Trophoblast cell (in vitro differentiated cells and primary cell): ENCODE data around the gene TLR6.

ENCODE experiments used
- DNase-seq, 2 donors: peaks; one replicate each; pipeline ENCODE4 v3.0.0-alpha.2; 2016
- H2AFZ ChIP-seq: 2 replicates; pipeline ENCODE4 v1.6.1; 2013; ENCODE audit warnings: low read length, moderate library complexity, mild to moderate bottlenecking; ENCODE audit not compliant: insufficient read depth, poor library complexity
- H2AK5ac ChIP-seq: 2 replicates; pipeline ENCODE4 v1.6.1; 2013; ENCODE audit warnings: mild to moderate bottlenecking, low read length
- H2BK120ac ChIP-seq: 2 replicates; pipeline ENCODE4 v1.6.1; 2013; ENCODE audit warnings: low read length, mild to moderate bottlenecking, moderate library complexity; ENCODE audit not compliant: insufficient read depth, poor library complexity
- H2BK12ac ChIP-seq: 2 replicates; pipeline ENCODE4 v1.6.1; 2013; ENCODE audit warnings: mild to moderate bottlenecking, low read length, moderate library complexity
- H2BK5ac ChIP-seq: 2 replicates; pipeline ENCODE4 v1.6.1; 2013; ENCODE audit warnings: low read length, low read depth, moderate library complexity, mild to moderate bottlenecking; ENCODE audit not compliant: poor library complexity
- H3K14ac ChIP-seq: 2 replicates; pipeline ENCODE4 v1.6.1; 2013; ENCODE audit warnings: mild to moderate bottlenecking, low read length
- H3K18ac ChIP-seq: 2 replicates; pipeline ENCODE4 v1.6.1; 2013; ENCODE audit warnings: mild to moderate bottlenecking, low read length
- H3K23ac ChIP-seq: 2 replicates; pipeline ENCODE4 v1.6.1; 2013; ENCODE audit warnings: low read length
- H3K27ac ChIP-seq: 2 replicates; pipeline ENCODE4 v1.5.1; 2013; ENCODE audit warnings: low read depth, mild to moderate bottlenecking, inconsistent platforms, low read length, moderate library complexity
- H3K27me3 ChIP-seq: 2 replicates; pipeline ENCODE4 v1.6.1; 2013; ENCODE audit warnings: inconsistent platforms, mild to moderate bottlenecking, low read length, moderate library complexity; ENCODE audit not compliant: insufficient read depth
- H3K36me3 ChIP-seq, 2 experiments: 1 replicate in 1 of 2; 2 replicates in 1 of 2; pipeline ENCODE4 v1.6.1; 2013; ENCODE audit warnings: low read length in 2 of 2, mild to moderate bottlenecking in 2 of 2, moderate library complexity in 1 of 2; ENCODE audit not compliant: insufficient read depth in 2 of 2, control insufficient read depth in 1 of 2
- H3K4ac ChIP-seq: 2 replicates; pipeline ENCODE4 v1.6.1; 2013; ENCODE audit warnings: low read depth, mild to moderate bottlenecking, low read length, moderate library complexity
- H3K4me1 ChIP-seq, 2 experiments: 1 replicate in 1 of 2; 2 replicates in 1 of 2; pipeline ENCODE4 v1.6.1; 2013; ENCODE audit warnings: low read length in 2 of 2, mild to moderate bottlenecking in 2 of 2, moderate library complexity in 1 of 2; ENCODE audit not compliant: insufficient read depth in 2 of 2, control insufficient read depth in 1 of 2
- H3K4me2 ChIP-seq: 2 replicates; pipeline ENCODE4 v1.6.1; 2013; ENCODE audit warnings: inconsistent platforms, mild to moderate bottlenecking, low read length, moderate library complexity
- H3K4me3 ChIP-seq: 2 replicates; pipeline ENCODE4 v1.5.1; 2013; ENCODE audit warnings: mild to moderate bottlenecking, low read depth, low read length, inconsistent platforms
- H3K79me1 ChIP-seq: one replicate; pipeline ENCODE4 v1.6.1; 2013; ENCODE audit warnings: low read length
- H3K79me2 ChIP-seq: 2 replicates; pipeline ENCODE4 v1.6.1; 2013; ENCODE audit warnings: low read length, mild to moderate bottlenecking; ENCODE audit not compliant: control insufficient read depth, insufficient read depth, poor library complexity
- H3K9ac ChIP-seq: 2 replicates; pipeline ENCODE4 v1.6.1; 2013; ENCODE audit warnings: mild to moderate bottlenecking, low read length
- H3K9me3 ChIP-seq: 2 replicates; pipeline ENCODE4 v1.6.1; 2013; ENCODE audit warnings: low read depth, mild to moderate bottlenecking, control low read depth, inconsistent platforms, low read length; ENCODE audit not compliant: insufficient read depth
- H4K12ac ChIP-seq: 2 replicates; pipeline ENCODE4 v1.6.1; 2013; ENCODE audit warnings: low read depth, mild to moderate bottlenecking, low read length, moderate library complexity
- H4K8ac ChIP-seq: 2 replicates; pipeline ENCODE4 v1.6.1; 2013; ENCODE audit warnings: low read depth, mild to moderate bottlenecking, low read length, moderate library complexity
- H4K91ac ChIP-seq: one replicate; pipeline ENCODE4 v1.6.1; 2013; ENCODE audit warnings: low read depth, mild to moderate bottlenecking, low read length, moderate library complexity
- WGBS: extraction: QIAGEN DNeasy Blood & Tissue Kit; methylation state at CpG from one replicate; pipeline ENCODE4 v1.1.7; 2013; ENCODE audit warnings: missing lambda C conversion rate; ENCODE audit not compliant: insufficient read length, insufficient coverage; ENCODE audit errors: extremely low coverage; 5-methylcytosine and 5-hydroxymethylcytosine counted together

TLR6 gene

GRCh38 chr4:38837334-38837733 is 19.3 kb downstream of the TLR6 start:
- Histone ChIP-seq H2AK5ac (no peak overlapping the region), H4K91ac (no peak overlapping the region), H3K79me2 (no peaks in the 10 kb centered on the region), H3K36me3 (no peaks in the 10 kb centered on the region), H4K8ac (no peak overlapping the region), H4K12ac (no peak overlapping the region), H3K9ac (no peak overlapping the region), H3K79me1 (no peaks in the 10 kb centered on the region), H3K27ac (no peak overlapping the region), H3K14ac (no peak overlapping the region), H3K27me3 (no peaks in the 10 kb centered on the region), H3K23ac (no peak overlapping the region), H2BK5ac (no peak overlapping the region), H3K4me2 (no peak overlapping the region), H2BK12ac (no peak overlapping the region), H3K4me1 (no peaks in the 10 kb centered on the region), H3K18ac (no peak overlapping the region), H2BK120ac (no peak overlapping the region), H3K4ac (no peak overlapping the region), H3K9me3 (peaks cover 4% of the 10 kb centered on the region), H3K4me3 (no peak overlapping the region), H2AFZ (no peak overlapping the region)
- DNase-seq = no peak

GRCh38 chr4:38834570-38834969 is 22.0 kb downstream of the TLR6 start:
- Histone ChIP-seq H3K79me2 (no peaks in the 10 kb centered on the region), H3K9me3 (peaks cover 4% of the 10 kb centered on the region), H3K4me3 (no peak overlapping the region), H2BK5ac (no peak overlapping the region), H3K27me3 (no peaks in the 10 kb centered on the region), H4K12ac (no peak overlapping the region), H2BK12ac (no peak overlapping the region), H2AK5ac (no peak overlapping the region), H3K9ac (no peak overlapping the region), H3K4me1 (no peaks in the 10 kb centered on the region), H3K23ac (no peak overlapping the region), H3K36me3 (no peaks in the 10 kb centered on the region), H3K4me2 (no peak overlapping the region), H4K8ac (no peak overlapping the region), H3K4ac (no peak overlapping the region), H3K18ac (no peak overlapping the region), H2AFZ (no peak overlapping the region), H3K79me1 (no peaks in the 10 kb centered on the region), H2BK120ac (no peak overlapping the region), H3K14ac (no peak overlapping the region), H3K27ac (no peak overlapping the region), H4K91ac (no peak overlapping the region)
- no CpG with 5 or more reads among the region's 4 CpGs for WGBS
- DNase-seq = no peak

GRCh38 chr4:38832624-38833528 is 23.7 kb downstream of the TLR6 start:
- Histone ChIP-seq H3K4me1 (no peaks in the 10 kb centered on the region), H3K23ac (no peak overlapping the region), H3K27ac (no peak overlapping the region), H3K9me3 (peaks cover 4% of the 10 kb centered on the region), H3K27me3 (no peaks in the 10 kb centered on the region), H2BK12ac (no peak overlapping the region), H3K36me3 (no peaks in the 10 kb centered on the region), H3K79me1 (no peaks in the 10 kb centered on the region), H4K12ac (no peak overlapping the region), H4K8ac (no peak overlapping the region), H2BK5ac (no peak overlapping the region), H2AK5ac (no peak overlapping the region), H2BK120ac (no peak overlapping the region), H3K18ac (no peak overlapping the region), H3K4me2 (no peak overlapping the region), H3K4ac (no peak overlapping the region), H3K79me2 (no peaks in the 10 kb centered on the region), H3K4me3 (no peak overlapping the region), H2AFZ (no peak overlapping the region), H3K14ac (no peak overlapping the region), H3K9ac (no peak overlapping the region), H4K91ac (no peak overlapping the region)
- no peak for DNase-seq
- no CpG with 5 or more reads among the region's 7 CpGs for WGBS

- no peak overlapping the region for H2AK5ac ChIP-seq
- no peak overlapping the region for H2BK5ac ChIP-seq
- no peak overlapping the region for H3K27ac ChIP-seq
- no peak overlapping the region for H2BK120ac ChIP-seq
- H3K4ac ChIP-seq = no peak overlapping the region
- no peak overlapping the region for H3K18ac ChIP-seq
- H3K14ac ChIP-seq = no peak overlapping the region
- no peaks in the 10 kb centered on the region for H3K79me1 ChIP-seq
- H2BK12ac ChIP-seq = no peak overlapping the region
- H3K27me3 ChIP-seq = no peaks in the 10 kb centered on the region
- H3K79me2 ChIP-seq = no peaks in the 10 kb centered on the region
- WGBS = no CpG with 5 or more reads among the region's 1 CpG
- no peak overlapping the region for H3K4me3 ChIP-seq
- H3K4me2 ChIP-seq = no peak overlapping the region
- no peak overlapping the region for H4K8ac ChIP-seq
- no peak overlapping the region for H4K12ac ChIP-seq
- no peak overlapping the region for H3K9ac ChIP-seq
- H3K9me3 ChIP-seq = peaks cover 4% of the 10 kb centered on the region
- H4K91ac ChIP-seq = no peak overlapping the region
- H3K36me3 ChIP-seq = no peaks in the 10 kb centered on the region
- H3K23ac ChIP-seq = no peak overlapping the region
- no peak overlapping the region for H2AFZ ChIP-seq
- H3K4me1 ChIP-seq = no peaks in the 10 kb centered on the region
- DNase-seq = peak; percentile 44 to 79
These were observed 24.4 kb downstream of the TLR6 start for GRCh38 chr4:38832206-38832605.
